K562 (cell line): ENCODE measurements around the gene DNAAF6.

ENCODE experiments used
- ARNT ChIP-seq, 2 experiments: fragments of 450-650 bp; IDR thresholded peaks; 2 replicates each; pipeline ENCODE4 v1.6.1; 2016; ENCODE audit warnings: mild to moderate bottlenecking in 1 of 2
- ATF1 ChIP-seq, 2 experiments: fragments of 450-650 bp in 1 of 2; IDR thresholded peaks; 2 replicates each; pipeline ENCODE4 v1.6.1; 2016; ENCODE audit warnings: missing compliant biosample characterization in 1 of 2, missing genetic modification characterization in 1 of 2
- CREB1 ChIP-seq, 2 experiments: sonication (generic) in 1 of 2; formaldehyde crosslinking in 1 of 2; IDR thresholded peaks; 2 replicates each; pipeline versions ENCODE4 v1.6.1 to v1.8.0; 2012 to 2022; ENCODE audit warnings: inconsistent platforms in 1 of 2, mild to moderate bottlenecking in 1 of 2, missing genetic modification reagents in 1 of 2, moderate library complexity in 1 of 2
- GABPA ChIP-seq: fragments of 200-800 bp; sonication (Bioruptor generic); conservative IDR thresholded peaks from 2 replicates; pipeline ENCODE4 v1.6.1; 2016; ENCODE audit warnings: low read depth, missing genetic modification characterization, missing compliant biosample characterization
- RAD21 ChIP-seq, 2 experiments: fragments of 250-450 bp in 1 of 2; fragments of 450-650 bp in 1 of 2; sonication (Bioruptor Pico) in 1 of 2; formaldehyde crosslinking in 1 of 2; IDR thresholded peaks in 1 of 2; conservative IDR thresholded peaks in 1 of 2; 2 replicates each; pipeline versions ENCODE4 v1.4.0 to v1.8.0; 2020 to 2022; ENCODE audit warnings: mild to moderate bottlenecking in 2 of 2, moderate library complexity in 1 of 2
- SIN3A ChIP-seq, 2 experiments: fragments of 150-350 bp in 1 of 2; IDR thresholded peaks; 2 replicates each; pipeline ENCODE4 v1.6.1; 2011 to 2016; ENCODE audit warnings: borderline replicate concordance in 2 of 2, low read depth in 2 of 2, low read length in 2 of 2, mild to moderate bottlenecking in 2 of 2, moderate library complexity in 2 of 2; ENCODE audit not compliant: control insufficient read depth in 1 of 2
- SREBF2 ChIP-seq: sonication (generic); formaldehyde crosslinking; IDR thresholded peaks from 2 replicates; pipeline ENCODE4 v1.4.0; 2020; ENCODE audit warnings: mild to moderate bottlenecking, missing genetic modification reagents
- STAG1 ChIP-seq: sonication (generic); formaldehyde crosslinking; IDR thresholded peaks from 2 replicates; pipeline ENCODE4 v1.5.0; 2020; ENCODE audit warnings: missing genetic modification reagents, borderline replicate concordance
- TCFL5 ChIP-seq: fragments of 250-450 bp; sonication (Bioruptor Pico); conservative IDR thresholded peaks from 2 replicates; pipeline ENCODE4 v1.6.1; 2021; ENCODE audit warnings: mild to moderate bottlenecking, moderate library complexity, matching md5 sums
- ZBTB1 ChIP-seq: sonication (generic); formaldehyde crosslinking; IDR thresholded peaks from 2 replicates; pipeline ENCODE4 v1.8.1; 2023; ENCODE audit warnings: missing genetic modification reagents, low read depth, mild to moderate bottlenecking, borderline replicate concordance
- ZNF561 ChIP-seq: fragments of 450-650 bp; formaldehyde crosslinking; conservative IDR thresholded peaks from 2 replicates; pipeline ENCODE4 v1.4.0; 2020; ENCODE audit warnings: mild to moderate bottlenecking, moderate library complexity
- TF ChIP-seq, protein P1 (sequence below): fragments of 200-400 bp; formaldehyde crosslinking; IDR thresholded peaks from 2 replicates; pipeline ENCODE4 v1.6.1; 2017; ENCODE audit warnings: mild to moderate bottlenecking, low read depth, low read length, moderate library complexity
- TF ChIP-seq, protein P2 (sequence below), 3 experiments: IDR thresholded peaks in 2 of 3; conservative IDR thresholded peaks in 1 of 3; 2 replicates each; pipeline ENCODE4 v1.5.1; 2011 to 2012; ENCODE audit warnings: low read length in 3 of 3, mild to moderate bottlenecking in 3 of 3, control low read depth in 2 of 3, improper control_type of control experiment in 1 of 3, inconsistent platforms in 1 of 3, low read depth in 1 of 3, mixed read lengths in 1 of 3, moderate library complexity in 1 of 3; ENCODE audit not compliant: insufficient read depth in 2 of 3

GRCh38 chrX:107206697-107207065 is 270 bp downstream of the DNAAF6 start:
- TF ChIP-seq ARNT (IDR thresholded peaks at IDR 0.05) (no peak), STAG1 (CRISPR knock-in tag) (no peak), ZNF561 (CRISPR knock-in tag) (no peak), RAD21 (CRISPR knock-in tag; conservative IDR thresholded peaks at IDR 0.05 in 1 of 2, IDR thresholded peaks at IDR 0.05 in 1 of 2) (no peak), SREBF2 (CRISPR knock-in tag) (no peak), ATF1 (CRISPR knock-in tag; IDR thresholded peaks at IDR 0.05) (no peak), ATF1 (tag; IDR thresholded peaks at IDR 0.05) (no peak), TCFL5 (CRISPR knock-in tag) (no peak), ZBTB1 (no peak), CREB1 (IDR thresholded peaks at IDR 0.05) (no peak), CREB1 (CRISPR knock-in tag; IDR thresholded peaks at IDR 0.05) (no peak), GABPA (tag) (no peak), SIN3A (IDR thresholded peaks at IDR 0.05; ENCODE audit: borderline replicate concordance in 2 of 2, control insufficient read depth in 1 of 2, low read depth in 2 of 2, low read length in 2 of 2) (no peak)
- TF ChIP-seq, protein P1, sequence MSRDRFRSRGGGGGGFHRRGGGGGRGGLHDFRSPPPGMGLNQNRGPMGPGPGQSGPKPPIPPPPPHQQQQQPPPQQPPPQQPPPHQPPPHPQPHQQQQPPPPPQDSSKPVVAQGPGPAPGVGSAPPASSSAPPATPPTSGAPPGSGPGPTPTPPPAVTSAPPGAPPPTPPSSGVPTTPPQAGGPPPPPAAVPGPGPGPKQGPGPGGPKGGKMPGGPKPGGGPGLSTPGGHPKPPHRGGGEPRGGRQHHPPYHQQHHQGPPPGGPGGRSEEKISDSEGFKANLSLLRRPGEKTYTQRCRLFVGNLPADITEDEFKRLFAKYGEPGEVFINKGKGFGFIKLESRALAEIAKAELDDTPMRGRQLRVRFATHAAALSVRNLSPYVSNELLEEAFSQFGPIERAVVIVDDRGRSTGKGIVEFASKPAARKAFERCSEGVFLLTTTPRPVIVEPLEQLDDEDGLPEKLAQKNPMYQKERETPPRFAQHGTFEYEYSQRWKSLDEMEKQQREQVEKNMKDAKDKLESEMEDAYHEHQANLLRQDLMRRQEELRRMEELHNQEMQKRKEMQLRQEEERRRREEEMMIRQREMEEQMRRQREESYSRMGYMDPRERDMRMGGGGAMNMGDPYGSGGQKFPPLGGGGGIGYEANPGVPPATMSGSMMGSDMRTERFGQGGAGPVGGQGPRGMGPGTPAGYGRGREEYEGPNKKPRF: no peak
- TF ChIP-seq, protein P2, sequence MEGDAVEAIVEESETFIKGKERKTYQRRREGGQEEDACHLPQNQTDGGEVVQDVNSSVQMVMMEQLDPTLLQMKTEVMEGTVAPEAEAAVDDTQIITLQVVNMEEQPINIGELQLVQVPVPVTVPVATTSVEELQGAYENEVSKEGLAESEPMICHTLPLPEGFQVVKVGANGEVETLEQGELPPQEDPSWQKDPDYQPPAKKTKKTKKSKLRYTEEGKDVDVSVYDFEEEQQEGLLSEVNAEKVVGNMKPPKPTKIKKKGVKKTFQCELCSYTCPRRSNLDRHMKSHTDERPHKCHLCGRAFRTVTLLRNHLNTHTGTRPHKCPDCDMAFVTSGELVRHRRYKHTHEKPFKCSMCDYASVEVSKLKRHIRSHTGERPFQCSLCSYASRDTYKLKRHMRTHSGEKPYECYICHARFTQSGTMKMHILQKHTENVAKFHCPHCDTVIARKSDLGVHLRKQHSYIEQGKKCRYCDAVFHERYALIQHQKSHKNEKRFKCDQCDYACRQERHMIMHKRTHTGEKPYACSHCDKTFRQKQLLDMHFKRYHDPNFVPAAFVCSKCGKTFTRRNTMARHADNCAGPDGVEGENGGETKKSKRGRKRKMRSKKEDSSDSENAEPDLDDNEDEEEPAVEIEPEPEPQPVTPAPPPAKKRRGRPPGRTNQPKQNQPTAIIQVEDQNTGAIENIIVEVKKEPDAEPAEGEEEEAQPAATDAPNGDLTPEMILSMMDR (IDR thresholded peaks at IDR 0.05 in 2 of 3, conservative IDR thresholded peaks at IDR 0.05 in 1 of 3; ENCODE audit: insufficient read depth in 2 of 3, low read depth in 1 of 3, low read length in 3 of 3): no peak
